Measurements from ENCODE around the gene RELB.

The RELB gene

DNA sequence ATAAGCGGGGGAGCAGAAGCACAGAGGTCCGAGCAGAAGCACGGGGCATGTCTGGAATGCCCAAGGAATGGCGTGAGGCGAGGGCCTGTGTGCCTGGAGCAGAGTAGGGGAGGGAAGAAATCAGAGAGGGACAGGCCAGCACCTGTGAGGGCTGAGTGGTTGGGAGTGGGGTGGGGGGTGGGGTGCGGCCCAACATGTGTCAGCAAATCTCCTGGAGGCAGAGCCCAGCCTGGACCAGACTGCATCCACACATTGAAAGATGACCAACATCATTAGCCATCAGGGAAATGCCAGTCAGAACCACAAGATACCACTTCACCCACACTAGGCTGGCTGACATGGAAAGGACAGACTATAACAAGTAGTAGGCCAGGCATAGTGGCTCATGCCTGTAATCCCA lies 48.8 kb downstream of the RELB start:
- TF ChIP-seq, protein P1, sequence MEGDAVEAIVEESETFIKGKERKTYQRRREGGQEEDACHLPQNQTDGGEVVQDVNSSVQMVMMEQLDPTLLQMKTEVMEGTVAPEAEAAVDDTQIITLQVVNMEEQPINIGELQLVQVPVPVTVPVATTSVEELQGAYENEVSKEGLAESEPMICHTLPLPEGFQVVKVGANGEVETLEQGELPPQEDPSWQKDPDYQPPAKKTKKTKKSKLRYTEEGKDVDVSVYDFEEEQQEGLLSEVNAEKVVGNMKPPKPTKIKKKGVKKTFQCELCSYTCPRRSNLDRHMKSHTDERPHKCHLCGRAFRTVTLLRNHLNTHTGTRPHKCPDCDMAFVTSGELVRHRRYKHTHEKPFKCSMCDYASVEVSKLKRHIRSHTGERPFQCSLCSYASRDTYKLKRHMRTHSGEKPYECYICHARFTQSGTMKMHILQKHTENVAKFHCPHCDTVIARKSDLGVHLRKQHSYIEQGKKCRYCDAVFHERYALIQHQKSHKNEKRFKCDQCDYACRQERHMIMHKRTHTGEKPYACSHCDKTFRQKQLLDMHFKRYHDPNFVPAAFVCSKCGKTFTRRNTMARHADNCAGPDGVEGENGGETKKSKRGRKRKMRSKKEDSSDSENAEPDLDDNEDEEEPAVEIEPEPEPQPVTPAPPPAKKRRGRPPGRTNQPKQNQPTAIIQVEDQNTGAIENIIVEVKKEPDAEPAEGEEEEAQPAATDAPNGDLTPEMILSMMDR (conservative IDR thresholded peaks at IDR 0.05; ENCODE audit: control insufficient read depth, insufficient read depth, low read depth, low read length), result no peak
- DNase-seq (ENCODE audit: low read depth), result no peak
- H3K4me3 ChIP-seq (ENCODE audit: control insufficient read depth, low read depth, low read length), result no peak overlapping the region

DNA sequence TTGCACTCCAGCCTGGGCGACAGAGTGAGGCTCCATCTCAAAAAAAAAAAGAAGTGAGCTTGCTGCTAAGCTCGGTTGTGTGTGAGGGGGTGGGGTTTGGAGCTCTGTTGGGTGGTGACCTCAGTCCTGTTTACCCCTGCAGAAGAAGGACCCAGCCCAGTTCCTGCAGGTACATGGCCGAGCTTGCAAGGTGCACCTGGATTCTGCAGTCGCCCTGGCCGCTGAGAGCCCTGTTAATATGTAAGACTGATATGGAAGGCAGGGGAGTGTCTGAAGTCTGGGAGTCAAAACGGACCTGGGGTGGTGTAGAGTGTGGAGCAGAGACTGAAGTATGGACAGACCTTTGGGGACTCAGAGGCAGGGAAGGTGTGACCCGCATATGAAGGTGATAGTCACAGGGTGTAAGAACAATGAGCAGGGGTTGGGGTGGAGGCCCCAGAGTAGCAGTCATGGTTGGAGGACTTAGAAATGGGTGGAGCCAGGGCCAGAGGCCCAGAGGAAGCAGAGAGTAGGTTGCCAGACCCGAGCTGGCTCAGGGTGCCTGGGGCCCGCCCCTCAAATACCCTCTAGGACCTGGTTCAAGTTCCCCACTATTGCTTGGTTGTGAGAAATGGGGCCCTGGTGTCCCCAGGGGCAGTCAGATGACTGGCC lies 50.8 kb downstream of the RELB start:
- DNase-seq (ENCODE audit: low read depth), result no peak
- TF ChIP-seq, protein P1 (conservative IDR thresholded peaks at IDR 0.05; ENCODE audit: control insufficient read depth, insufficient read depth, low read depth, low read length), result no peak

DNA sequence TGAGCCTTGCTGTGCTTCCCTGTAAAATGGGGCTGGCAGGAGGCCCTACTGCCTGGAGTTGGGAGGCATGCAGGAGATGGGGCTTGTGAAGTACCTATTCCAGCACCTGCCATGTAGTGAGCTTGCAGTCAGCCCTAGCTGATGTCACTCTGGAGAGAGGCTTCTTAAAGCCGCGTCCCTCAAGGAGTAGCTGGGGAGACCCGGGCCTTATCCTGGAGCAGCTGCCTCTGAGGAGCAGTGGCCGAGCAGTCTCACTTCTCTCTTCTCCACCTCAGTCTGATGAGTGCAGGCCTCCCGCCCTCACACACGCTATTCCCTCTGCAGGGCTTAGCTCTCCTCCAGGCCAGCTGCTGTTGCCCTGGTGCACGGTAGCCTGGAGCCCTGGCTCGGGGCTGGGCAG lies 55.6 kb downstream of the RELB start:
- no peak overlapping the region for H3K4me3 ChIP-seq (ENCODE audit: control insufficient read depth, low read depth, low read length)
- no peak for DNase-seq (ENCODE audit: low read depth)
- TF ChIP-seq, protein P1 (conservative IDR thresholded peaks at IDR 0.05; ENCODE audit: control insufficient read depth, insufficient read depth, low read depth, low read length), result no peak

More for the DNA sequence above, 50.8 kb downstream of the RELB start:
- no peak overlapping the region for H3K4me3 ChIP-seq (ENCODE audit: control insufficient read depth, low read depth, low read length)

DNA sequence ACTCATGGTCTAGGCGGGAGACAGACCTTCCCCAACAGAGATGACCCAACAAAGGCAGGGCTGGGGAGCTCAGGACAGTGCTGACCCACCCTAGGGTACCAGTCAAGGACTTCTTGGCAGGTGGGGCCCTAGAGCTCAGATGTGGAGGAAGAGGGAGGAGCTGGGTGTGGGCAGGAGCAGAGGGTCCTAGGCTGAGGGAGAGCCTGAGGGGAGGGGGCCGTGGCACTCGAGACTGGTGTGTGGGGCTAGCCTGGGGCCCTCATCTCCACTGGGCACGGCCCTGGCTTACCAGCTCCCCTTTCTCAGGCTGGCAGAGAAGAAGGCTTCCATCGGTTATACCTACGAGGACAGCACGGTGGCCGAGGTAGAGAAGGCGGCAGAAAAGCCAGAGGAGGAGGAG lies 56.2 kb downstream of the RELB start:
- DNase-seq (ENCODE audit: low read depth), result no peak
- TF ChIP-seq, protein P1 (conservative IDR thresholded peaks at IDR 0.05; ENCODE audit: control insufficient read depth, insufficient read depth, low read depth, low read length), result no peak
- H3K4me3 ChIP-seq (ENCODE audit: control insufficient read depth, low read depth, low read length), result no peak overlapping the region

DNA sequence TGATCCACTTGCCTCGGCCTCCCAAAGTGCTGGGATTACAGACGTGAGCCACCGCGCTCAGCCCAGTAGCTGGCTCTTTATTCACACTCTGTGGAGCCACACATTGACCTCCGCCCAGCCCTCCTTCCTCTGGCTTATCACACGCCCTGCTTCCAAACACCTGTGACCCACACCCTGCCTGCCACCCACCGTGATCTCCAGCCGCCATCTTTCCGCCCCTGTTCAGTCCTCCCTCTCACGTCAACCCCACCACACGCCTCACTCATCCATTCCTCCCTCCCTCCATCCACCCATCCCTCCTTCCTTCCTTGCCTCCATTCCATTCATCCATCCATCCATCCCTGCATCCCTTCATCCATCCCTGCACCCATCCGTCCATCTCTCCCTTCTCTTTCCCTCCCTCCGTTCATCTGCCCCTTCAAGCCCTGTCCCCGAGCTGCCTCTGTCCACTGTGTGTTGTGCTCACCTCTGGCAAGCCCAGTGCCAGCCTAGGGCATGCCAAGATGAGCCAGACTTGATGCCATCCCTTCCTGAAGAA lies 57.4 kb downstream of the RELB start:
- H3K4me3 ChIP-seq (ENCODE audit: control insufficient read depth, low read depth, low read length), result no peak overlapping the region
- no peak for DNase-seq (ENCODE audit: low read depth)

DNA sequence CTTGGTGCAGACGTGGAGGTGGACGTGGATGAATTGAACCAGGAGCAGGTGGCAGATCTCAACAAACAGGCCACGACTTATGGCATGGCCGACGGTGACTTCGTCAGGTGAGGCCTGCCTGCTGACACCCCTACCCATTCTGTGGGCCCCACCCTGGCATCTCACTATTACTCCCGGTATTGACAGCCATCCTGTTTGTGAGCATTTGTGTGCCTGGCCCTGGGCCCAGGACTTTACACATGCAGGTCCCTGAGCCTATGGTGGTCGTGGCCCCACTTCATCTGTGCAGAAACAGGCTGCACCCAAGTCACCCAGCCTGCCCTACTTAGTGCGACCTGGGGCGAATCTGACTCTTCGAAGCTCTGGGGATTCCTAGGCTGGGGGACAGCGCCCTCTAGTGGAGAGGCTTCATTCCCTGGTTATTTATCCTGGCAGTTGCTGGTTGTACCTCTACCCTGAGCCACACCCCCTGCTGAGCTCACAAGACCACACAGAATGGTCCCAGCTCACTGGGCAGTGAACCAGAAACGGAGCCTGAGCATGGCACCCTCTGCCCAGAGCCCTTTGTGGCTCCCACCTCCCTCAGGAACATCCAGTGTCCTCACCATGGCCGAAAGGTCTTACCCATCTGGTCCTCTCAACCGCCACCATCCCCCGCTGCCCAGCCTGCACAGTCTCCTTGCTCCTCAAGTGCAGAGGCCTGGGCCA lies 58.1 kb downstream of the RELB start:
- peak; percentile 85 for DNase-seq (ENCODE audit: low read depth)
- TF ChIP-seq, protein P1 (conservative IDR thresholded peaks at IDR 0.05; ENCODE audit: control insufficient read depth, insufficient read depth, low read depth, low read length), result peak; percentile 92

More for the DNA sequence above, 57.4 kb downstream of the RELB start:
- TF ChIP-seq, protein P1 (conservative IDR thresholded peaks at IDR 0.05; ENCODE audit: control insufficient read depth, insufficient read depth, low read depth, low read length), result no peak

More for the DNA sequence above, 58.1 kb downstream of the RELB start:
- H3K4me3 ChIP-seq (ENCODE audit: control insufficient read depth, low read depth, low read length), result no peak overlapping the region
